Activated CD4-positive, alpha-beta T cell treated with anti-CD3 and anti-CD28 coated beads, Interleukin-2, Interleukin-6, amounts not matched to agents 100 ng/mL and 50 ng/mL, durations not matched to agents 16 hours and 8 hours (primary cell): ENCODE data around the gene TEKT5.

ENCODE experiments used
- DNase-seq: peaks from one replicate; pipeline ENCODE4 v3.0.0-alpha.2; 2020

The TEKT5 gene

GRCh38 chr16:10607157-10607556, 87.6 kb downstream of the TEKT5 start:
- DNase-seq: no peak

- no peak for DNase-seq
Measured at GRCh38 chr16:10606607-10607006, 88.1 kb downstream of the TEKT5 start.

- DNase-seq: no peak
Measured at GRCh38 chr16:10605636-10606035, 89.1 kb downstream of the TEKT5 start.

- no peak for DNase-seq
Measured at GRCh38 chr16:10601444-10602408, 93.0 kb downstream of the TEKT5 start.

- no peak for DNase-seq
Measured at GRCh38 chr16:10600782-10601443, 93.8 kb downstream of the TEKT5 start.

GRCh38 chr16:10599626-10600025, 95.1 kb downstream of the TEKT5 start:
- no peak for DNase-seq

- DNase-seq: no peak
Measured at GRCh38 chr16:10598157-10598556, 96.6 kb downstream of the TEKT5 start.

GRCh38 chr16:10597187-10597601, 97.5 kb downstream of the TEKT5 start:
- DNase-seq: peak; percentile 39

GRCh38 chr16:10594312-10594950, 100.3 kb downstream of the TEKT5 start:
- no peak for DNase-seq

GRCh38 chr16:10592611-10593010, 102.1 kb downstream of the TEKT5 start:
- no peak for DNase-seq

GRCh38 chr16:10590342-10590741, 104.4 kb downstream of the TEKT5 start:
- no peak for DNase-seq

- DNase-seq: no peak
Measured at GRCh38 chr16:10589109-10589508, 105.6 kb downstream of the TEKT5 start.

- DNase-seq: no peak
Measured at GRCh38 chr16:10587622-10588021, 107.1 kb downstream of the TEKT5 start.

- no peak for DNase-seq
Measured at GRCh38 chr16:10584981-10585438, 109.7 kb downstream of the TEKT5 start.

- DNase-seq: no peak
Measured at GRCh38 chr16:10583269-10583668, 111.5 kb downstream of the TEKT5 start.

- DNase-seq: no peak
Measured at GRCh38 chr16:10581507-10581906, 113.2 kb downstream of the TEKT5 start.

GRCh38 chr16:10580883-10581247, 113.9 kb downstream of the TEKT5 start:
- DNase-seq: no peak

- DNase-seq: no peak
Measured at GRCh38 chr16:10579965-10580882, 114.5 kb downstream of the TEKT5 start, which contains the start of gene EMP2. TSS of gene EMP2 (minus strand) at chr16:10580598. CDS start at chr16:10547617, 32,981 bp downstream.

- DNase-seq: no peak
Measured at GRCh38 chr16:10579575-10579964, 115.2 kb downstream of the TEKT5 start.

GRCh38 chr16:10578474-10579316, 116.0 kb downstream of the TEKT5 start:
- DNase-seq: no peak
